Upper lobe of right lung (tissue), 1 donor: Measurements from ENCODE around the gene CRTC2. TPM values are rescaled to one million over a fixed set of nuclear protein-coding genes. Genes with fewer than 3 reads are reported as not detected.

Experiments
- ATAC-seq: fragments of 200-7000 bp; cut with Tn5 transposase; one replicate; pipeline ENCODE4 v1.9.1; 2020; ENCODE audit warnings: mild to moderate bottlenecking, moderate library complexity
- DNase-seq: peaks from one replicate; pipeline ENCODE4 v3.0.0-alpha.2; 2020
- H3K27ac ChIP-seq: fragments of 200-600 bp; one replicate; pipeline ENCODE4 v1.8.0; 2022
- H3K27me3 ChIP-seq: fragments of 200-600 bp; one replicate; pipeline ENCODE4 v1.8.0; 2022; ENCODE audit warnings: mild to moderate bottlenecking
- H3K36me3 ChIP-seq: fragments of 200-600 bp; one replicate; pipeline ENCODE4 v1.8.0; 2022
- H3K4me1 ChIP-seq: fragments of 200-600 bp; one replicate; pipeline ENCODE4 v1.8.0; 2022
- H3K4me3 ChIP-seq: fragments of 200-600 bp; one replicate; pipeline ENCODE4 v1.8.0; 2022; ENCODE audit warnings: mild to moderate bottlenecking
- H3K9me3 ChIP-seq: fragments of 200-600 bp; one replicate; pipeline ENCODE4 v1.8.0; 2022
- intact Hi-C: fragments of 100-400 bp; cut with DNase I; formaldehyde crosslinking; loops from one replicate; pipeline ENCODE4 v1.11.0; 2022
- total RNA-seq: library from RNA; stranded (reverse); fragmentation: NEBNext Ultra II Directional; extraction: Animal tissue kit (Norgen Biotek cat#: 25700); gene quantifications from one replicate; pipeline ENCODE4 v1.2.1, GENCODE V29; 2021
- TF ChIP-seq, protein P1 (sequence below): fragments of 200-600 bp; IDR thresholded peaks from one replicate; pipeline ENCODE4 v1.8.0; 2022; ENCODE audit warnings: antibody characterized with exemption
- donor health status: DM: no; HTN: yes; CAD: no; lungs with severe emphysema.

CRTC2 gene
- total RNA-seq, 1 donor from 2014 or later: 52.7 TPM

- H3K27me3 ChIP-seq: no peaks in the 10 kb centered on the region
- intact Hi-C loops: no loop called here
- H3K27ac ChIP-seq: no peak overlapping the region
- H3K9me3 ChIP-seq: no peaks in the 10 kb centered on the region
- peaks cover 39% of the 10 kb centered on the region for H3K36me3 ChIP-seq
- DNase-seq: no peak
- no peak for ATAC-seq
- no peak overlapping the region for H3K4me3 ChIP-seq
- TF ChIP-seq, protein P1, sequence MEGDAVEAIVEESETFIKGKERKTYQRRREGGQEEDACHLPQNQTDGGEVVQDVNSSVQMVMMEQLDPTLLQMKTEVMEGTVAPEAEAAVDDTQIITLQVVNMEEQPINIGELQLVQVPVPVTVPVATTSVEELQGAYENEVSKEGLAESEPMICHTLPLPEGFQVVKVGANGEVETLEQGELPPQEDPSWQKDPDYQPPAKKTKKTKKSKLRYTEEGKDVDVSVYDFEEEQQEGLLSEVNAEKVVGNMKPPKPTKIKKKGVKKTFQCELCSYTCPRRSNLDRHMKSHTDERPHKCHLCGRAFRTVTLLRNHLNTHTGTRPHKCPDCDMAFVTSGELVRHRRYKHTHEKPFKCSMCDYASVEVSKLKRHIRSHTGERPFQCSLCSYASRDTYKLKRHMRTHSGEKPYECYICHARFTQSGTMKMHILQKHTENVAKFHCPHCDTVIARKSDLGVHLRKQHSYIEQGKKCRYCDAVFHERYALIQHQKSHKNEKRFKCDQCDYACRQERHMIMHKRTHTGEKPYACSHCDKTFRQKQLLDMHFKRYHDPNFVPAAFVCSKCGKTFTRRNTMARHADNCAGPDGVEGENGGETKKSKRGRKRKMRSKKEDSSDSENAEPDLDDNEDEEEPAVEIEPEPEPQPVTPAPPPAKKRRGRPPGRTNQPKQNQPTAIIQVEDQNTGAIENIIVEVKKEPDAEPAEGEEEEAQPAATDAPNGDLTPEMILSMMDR: no peak
- H3K4me1 ChIP-seq: peaks cover 20% of the 10 kb centered on the region
Observed at GRCh38 chr1:153995202-153995601, 36.8 kb upstream of the CRTC2 start.

GRCh38 chr1:153991806-153992205 lies 33.4 kb upstream of the CRTC2 start:
- Histone ChIP-seq H3K27me3 (no peaks in the 10 kb centered on the region), H3K36me3 (peaks cover 39% of the 10 kb centered on the region), H3K4me3 (peak overlapping the region; percentile 80), H3K9me3 (no peaks in the 10 kb centered on the region), H3K4me1 (peaks cover 28% of the 10 kb centered on the region), H3K27ac (peak overlapping the region; percentile 97)
- intact Hi-C loops: no loop called here
- TF ChIP-seq, protein P1: no peak
- ATAC-seq (no peak), DNase-seq (no peak)

DNA sequence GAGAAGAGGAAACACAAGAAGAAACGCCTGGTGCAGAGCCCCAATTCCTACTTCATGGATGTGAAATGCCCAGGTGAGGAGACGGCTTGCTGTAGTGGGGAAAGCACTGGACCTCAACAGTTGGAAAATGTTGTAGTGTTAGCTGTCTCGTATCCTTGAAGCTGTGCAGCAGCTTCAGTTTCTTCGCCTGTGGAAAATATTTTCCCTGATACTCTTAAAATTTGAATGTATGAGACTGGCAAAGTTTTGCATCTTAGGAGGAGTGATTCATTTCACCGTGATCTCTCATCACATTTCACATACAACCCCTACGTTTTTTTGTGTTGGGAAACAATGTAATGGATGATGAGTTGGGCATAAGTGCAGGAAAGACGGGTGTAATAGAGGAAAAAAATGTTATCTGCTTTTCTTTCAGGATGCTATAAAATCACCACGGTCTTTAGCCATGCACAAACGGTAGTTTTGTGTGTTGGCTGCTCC lies 32.8 kb upstream of the CRTC2 start:
- no peak for ATAC-seq
- peak overlapping the region; percentile 80 for H3K4me3 ChIP-seq
- no peak for DNase-seq
- intact Hi-C loops: no loop called here
- no peaks in the 10 kb centered on the region for H3K9me3 ChIP-seq
- TF ChIP-seq, protein P1: no peak
- no peaks in the 10 kb centered on the region for H3K27me3 ChIP-seq
- H3K27ac ChIP-seq: peak overlapping the region; percentile 97
- peaks cover 28% of the 10 kb centered on the region for H3K4me1 ChIP-seq
- H3K36me3 ChIP-seq: peaks cover 39% of the 10 kb centered on the region

DNA sequence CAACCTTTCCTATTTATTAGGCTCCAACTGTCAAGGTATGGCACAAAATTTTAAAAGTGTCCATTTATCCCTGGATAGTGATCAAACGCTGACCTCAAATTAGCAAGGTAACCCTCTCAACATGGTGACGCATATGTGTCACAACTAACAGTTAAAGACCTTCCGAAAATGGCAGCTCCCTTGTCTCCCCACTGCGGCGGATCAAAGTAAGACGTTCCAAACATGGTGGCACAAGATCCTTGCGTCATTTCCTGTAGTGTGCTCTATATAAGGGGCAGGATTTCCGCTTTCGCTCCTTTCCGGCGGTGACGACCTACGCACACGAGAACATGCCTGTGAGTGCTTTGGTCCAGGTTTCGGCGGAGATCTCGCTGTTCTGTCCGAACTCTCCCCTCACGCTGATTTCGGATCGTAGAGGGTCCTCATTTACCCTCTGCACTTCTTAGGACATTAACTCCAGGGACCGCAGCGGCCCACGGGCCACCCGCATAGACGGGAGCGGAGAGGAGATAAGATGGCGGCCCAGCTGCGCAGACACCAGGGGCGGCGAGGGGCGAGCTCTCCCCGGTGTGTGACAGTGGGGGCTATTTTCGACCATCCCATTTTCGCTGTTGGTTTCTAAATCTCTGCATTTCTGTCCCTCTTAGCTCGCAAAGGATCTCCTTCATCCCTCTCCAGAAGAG lies 32.2 kb upstream of the CRTC2 start, which contains the start of gene RPS27:
TSS of gene RPS27 (plus strand) at position 295 of the 683 bp plus-strand sequence. CDS start at position 330, 35 bp downstream.
- Histone ChIP-seq H3K36me3 (peaks cover 39% of the 10 kb centered on the region), H3K27ac (peak within 1 kb of the TSS; percentile 97), H3K9me3 (no peaks in the 10 kb centered on the region), H3K4me1 (peaks cover 28% of the 10 kb centered on the region), H3K4me3 (peak within 1 kb of the TSS; percentile 80), H3K27me3 (no peaks in the 10 kb centered on the region)
- ATAC-seq: peak; percentile 80
- TF ChIP-seq, protein P1: no peak
- peak; percentile 87 for DNase-seq
- intact Hi-C loops: no loop called here

- Histone ChIP-seq H3K27me3 (no peaks in the 10 kb centered on the region), H3K36me3 (peaks cover 22% of the 10 kb centered on the region), H3K4me3 (no peak overlapping the region), H3K27ac (peak overlapping the region; percentile 76), H3K9me3 (no peaks in the 10 kb centered on the region), H3K4me1 (peaks cover 28% of the 10 kb centered on the region)
- TF ChIP-seq, protein P1: no peak
- intact Hi-C loops: loop anchor here (5.0 kb wide), 1 partner anchor 190 kb away; no protein-coding TSS in a partner anchor
- DNase-seq (no peak), ATAC-seq (no peak)
Observed at GRCh38 chr1:153987621-153988020, 29.2 kb upstream of the CRTC2 start.
